Stimulated activated effector memory CD8-positive, alpha-beta T cell treated with anti-CD3 and anti-CD28 coated beads, Interleukin-12 subunit alpha, Interleukin-12 subunit beta, amount 100 ng/mL, for 72 hours (primary cell): ENCODE results near the gene SLC6A3.

Experiments
- ATAC-seq: fragments of 150-1000 bp; cut with Tn5 transposase; 2 replicates; pipeline ENCODE4 v1.10.0; 2021
- DNase-seq, 2 donors: peaks; one replicate each; pipeline ENCODE4 v3.0.0; 2021 to 2022; ENCODE audit warnings: low spot score in 2 of 2
- H3K27ac Mint-ChIP-seq: one replicate; pipeline ENCODE4 v1.8.0; 2022; ENCODE audit warnings: mild to moderate bottlenecking, mixed read lengths
- H3K36me3 Mint-ChIP-seq: one replicate; pipeline ENCODE4 v1.8.0; 2022; ENCODE audit warnings: mild to moderate bottlenecking, mixed read lengths
- H3K4me1 Mint-ChIP-seq: one replicate; pipeline ENCODE4 v1.8.0; 2022; ENCODE audit warnings: mixed read lengths
- H3K4me3 Mint-ChIP-seq: one replicate; pipeline ENCODE4 v1.8.0; 2022; ENCODE audit warnings: mild to moderate bottlenecking, mixed read lengths
- H3K9me3 Mint-ChIP-seq: one replicate; pipeline ENCODE4 v1.8.0; 2022; ENCODE audit warnings: mixed read lengths

Gene SLC6A3

DNA sequence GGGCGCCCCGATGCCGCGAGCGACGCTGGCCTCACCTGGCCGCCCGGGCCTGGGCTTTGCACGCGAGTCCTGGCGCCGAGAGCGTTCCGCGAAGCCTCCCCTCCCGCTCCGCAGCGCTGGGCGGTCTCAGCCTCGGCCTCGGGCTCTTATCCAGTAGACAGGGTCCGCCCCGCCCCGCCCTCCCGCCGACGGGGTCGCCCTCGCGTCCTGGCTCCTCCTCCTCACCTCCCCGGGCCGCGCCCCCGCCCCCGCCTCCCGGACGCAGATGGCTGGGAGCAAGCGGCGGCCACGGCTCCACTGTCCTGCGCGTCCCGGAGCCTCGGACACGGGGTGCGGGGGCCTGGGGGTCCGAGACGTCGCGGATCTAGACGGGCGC, at the start of gene SLC6A3:
SLC6A3 (minus strand) TSS at position 128 of the 376 bp plus-strand sequence. CDS start 2,243 bp downstream, outside the sequence.
- H3K4me1 Mint-ChIP-seq = peaks cover 26% of the 10 kb centered on the region
- ATAC-seq (no peak), DNase-seq (no peak)
- H3K27ac Mint-ChIP-seq = no peak within 1 kb of the TSS
- peaks cover 3% of the 10 kb centered on the region for H3K9me3 Mint-ChIP-seq
- H3K4me3 Mint-ChIP-seq = peak within 1 kb of the TSS; percentile 32
- no peaks in the 10 kb centered on the region for H3K36me3 Mint-ChIP-seq

GRCh38 chr5:1493941-1494340, 48.7 kb upstream of the SLC6A3 start:
- peak overlapping the region; percentile 88 for H3K27ac Mint-ChIP-seq
- DNase-seq (no peak), ATAC-seq (no peak)
- H3K9me3 Mint-ChIP-seq = no peaks in the 10 kb centered on the region
- H3K4me3 Mint-ChIP-seq = peak overlapping the region; percentile 74
- H3K36me3 Mint-ChIP-seq = peaks cover 85% of the 10 kb centered on the region
- H3K4me1 Mint-ChIP-seq = peaks cover 97% of the 10 kb centered on the region

GRCh38 chr5:1493413-1493812, 48.2 kb upstream of the SLC6A3 start:
- ATAC-seq (no peak), DNase-seq (no peak)
- peak overlapping the region; percentile 88 for H3K27ac Mint-ChIP-seq
- H3K9me3 Mint-ChIP-seq = no peaks in the 10 kb centered on the region
- H3K4me1 Mint-ChIP-seq = peaks cover 97% of the 10 kb centered on the region
- H3K4me3 Mint-ChIP-seq = peak overlapping the region; percentile 74
- H3K36me3 Mint-ChIP-seq = peaks cover 87% of the 10 kb centered on the region

DNA sequence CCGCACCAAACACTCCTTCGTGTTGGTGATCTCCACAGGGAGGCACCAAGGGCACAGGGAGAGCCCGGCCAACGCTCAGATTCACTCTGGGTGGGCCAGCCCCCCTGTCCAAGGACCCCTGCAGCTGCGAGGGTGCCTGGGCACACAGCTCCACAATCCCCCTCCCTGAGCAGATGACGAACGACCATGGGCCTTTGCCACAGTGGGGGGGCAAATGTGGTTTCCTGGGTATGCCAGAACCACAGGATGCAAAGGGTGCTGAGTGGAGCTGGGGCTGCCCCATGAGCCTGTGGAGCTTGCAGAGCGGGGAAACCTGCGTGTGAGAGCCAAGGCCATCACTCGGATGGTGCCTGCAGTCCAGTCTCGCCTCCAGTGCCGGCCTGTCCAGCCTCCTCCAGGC, 47.5 kb upstream of the SLC6A3 start:
- H3K9me3 Mint-ChIP-seq = no peaks in the 10 kb centered on the region
- H3K36me3 Mint-ChIP-seq = peaks cover 94% of the 10 kb centered on the region
- DNase-seq (no peak), ATAC-seq (peak; percentile 4)
- H3K27ac Mint-ChIP-seq = peak overlapping the region; percentile 88
- H3K4me3 Mint-ChIP-seq = peak overlapping the region; percentile 74
- H3K4me1 Mint-ChIP-seq = peaks cover 99% of the 10 kb centered on the region

- Mint-ChIP-seq H3K27ac (peak overlapping the region; percentile 93), H3K36me3 (peaks cover 100% of the 10 kb centered on the region), H3K4me1 (peaks cover 100% of the 10 kb centered on the region), H3K9me3 (no peaks in the 10 kb centered on the region), H3K4me3 (peak overlapping the region; percentile 74)
- ATAC-seq (no peak), DNase-seq (no peak)
These were observed 45.1 kb upstream of the SLC6A3 start for GRCh38 chr5:1490376-1490775.

DNA sequence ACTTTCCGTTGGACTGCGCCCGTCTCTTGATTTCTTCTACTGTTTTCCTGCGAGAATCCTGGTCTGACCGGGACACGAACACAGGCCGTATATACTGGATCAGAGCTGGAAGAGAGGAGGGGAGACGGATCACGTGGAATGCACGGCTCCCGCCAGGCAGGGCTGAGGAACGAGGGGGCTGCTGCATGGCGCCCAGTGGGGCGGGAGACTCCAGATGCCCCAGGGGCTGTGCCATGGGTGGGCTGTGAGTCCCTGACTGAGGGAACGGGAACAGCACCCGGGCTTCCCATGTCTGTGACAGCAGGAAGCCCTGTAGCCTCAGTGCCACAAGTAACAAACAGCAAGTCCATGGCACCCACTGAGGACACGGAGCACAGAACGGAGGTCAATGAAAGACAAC, 44.5 kb upstream of the SLC6A3 start:
- Mint-ChIP-seq H3K36me3 (peaks cover 100% of the 10 kb centered on the region), H3K27ac (peak overlapping the region; percentile 93), H3K4me3 (peak overlapping the region; percentile 74), H3K9me3 (no peaks in the 10 kb centered on the region), H3K4me1 (peaks cover 100% of the 10 kb centered on the region)
- ATAC-seq = no peak
- no peak for DNase-seq

DNA sequence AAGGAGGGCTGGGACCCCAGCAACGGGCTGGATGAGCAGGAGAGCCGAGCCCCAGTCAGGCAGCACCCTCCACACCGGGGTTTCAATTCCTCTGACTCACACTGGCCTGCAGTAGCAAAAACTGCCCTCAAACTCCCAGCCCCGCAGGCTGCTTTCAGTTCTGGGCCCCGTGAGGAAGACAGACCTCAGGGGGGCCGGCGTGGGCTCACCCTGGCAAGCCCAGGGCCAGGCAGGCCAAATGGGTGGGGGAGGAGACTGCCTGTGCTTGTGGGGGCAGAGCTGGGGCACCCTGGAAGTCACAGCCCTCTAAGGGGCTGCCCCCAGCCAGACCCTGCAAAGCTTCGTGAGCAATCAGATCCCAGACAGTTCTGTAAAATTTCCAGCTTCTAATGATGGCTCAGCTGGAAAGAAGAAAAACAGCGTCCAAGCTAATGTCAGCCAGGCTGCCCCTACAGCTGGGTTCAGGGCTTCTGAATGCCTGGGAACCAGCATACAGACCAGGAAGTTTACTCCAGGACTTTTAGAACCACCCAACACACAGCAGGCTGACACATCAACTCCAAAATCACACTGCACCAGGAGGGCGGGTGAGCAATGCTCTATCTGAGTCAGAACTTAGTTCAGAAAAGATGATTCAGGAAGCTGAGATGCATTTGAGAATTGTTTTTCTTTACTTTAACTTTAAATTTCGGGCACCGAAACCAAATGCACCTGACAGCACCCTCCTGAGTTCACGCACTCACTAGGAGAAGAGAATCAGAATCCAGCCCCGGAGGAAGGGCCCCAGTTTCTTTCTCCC, 43.8 kb upstream of the SLC6A3 start:
- Mint-ChIP-seq H3K4me1 (peaks cover 95% of the 10 kb centered on the region), H3K9me3 (no peaks in the 10 kb centered on the region), H3K36me3 (peaks cover 100% of the 10 kb centered on the region), H3K27ac (peak overlapping the region; percentile 93), H3K4me3 (peak overlapping the region; percentile 74)
- ATAC-seq = peak; percentile 92
- DNase-seq = peak; percentile 43 to 81

DNA sequence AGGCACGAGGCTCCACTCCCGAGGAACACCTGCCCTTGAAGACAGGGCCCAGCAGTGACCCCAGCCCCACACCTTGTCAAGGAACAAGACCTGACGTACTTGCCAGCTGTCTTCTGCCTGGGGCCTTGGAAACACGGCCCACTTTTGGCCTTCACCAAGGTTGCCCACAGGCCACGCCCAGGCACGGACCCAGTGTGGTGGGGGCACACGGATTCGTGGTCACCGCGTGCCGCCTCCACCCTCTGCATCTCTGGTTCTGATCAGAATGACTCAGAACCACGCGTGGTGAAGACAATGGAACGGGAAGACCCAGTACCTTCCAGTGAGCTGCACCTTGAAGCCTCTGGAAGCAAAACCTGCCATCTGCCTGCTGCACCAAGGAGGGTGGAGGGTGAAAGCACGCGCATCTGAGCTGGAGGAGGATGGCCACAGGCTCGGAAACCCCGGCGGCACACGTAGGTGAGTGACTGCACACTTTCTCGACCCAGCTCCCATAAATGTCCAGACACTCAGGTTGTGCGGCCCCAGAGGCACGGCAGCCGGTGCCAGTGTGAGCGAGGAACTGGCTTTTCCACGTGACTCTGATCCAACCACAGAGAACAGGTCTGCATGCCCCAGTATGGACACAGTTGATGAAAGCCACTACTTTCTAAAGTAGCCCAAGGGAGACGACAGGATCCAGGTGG, 42.0 kb upstream of the SLC6A3 start:
- peaks cover 98% of the 10 kb centered on the region for H3K36me3 Mint-ChIP-seq
- peak overlapping the region; percentile 93 for H3K27ac Mint-ChIP-seq

GRCh38 chr5:1486271-1486670, 41.0 kb upstream of the SLC6A3 start:
- DNase-seq (no peak), ATAC-seq (no peak)
- peak overlapping the region; percentile 85 for H3K27ac Mint-ChIP-seq
- H3K4me3 Mint-ChIP-seq = no peak overlapping the region
- peaks cover 98% of the 10 kb centered on the region for H3K36me3 Mint-ChIP-seq
- no peaks in the 10 kb centered on the region for H3K9me3 Mint-ChIP-seq
- peaks cover 70% of the 10 kb centered on the region for H3K4me1 Mint-ChIP-seq

More for the DNA sequence above, 42.0 kb upstream of the SLC6A3 start:
- ATAC-seq = no peak
- Mint-ChIP-seq H3K9me3 (no peaks in the 10 kb centered on the region), H3K4me1 (peaks cover 76% of the 10 kb centered on the region), H3K4me3 (no peak overlapping the region)
- DNase-seq = no peak

GRCh38 chr5:1485579-1486118, 40.4 kb upstream of the SLC6A3 start:
- ATAC-seq = no peak
- H3K4me1 Mint-ChIP-seq = peaks cover 67% of the 10 kb centered on the region
- peak overlapping the region; percentile 85 for H3K27ac Mint-ChIP-seq
- no peak for DNase-seq
- H3K36me3 Mint-ChIP-seq = peaks cover 94% of the 10 kb centered on the region
- H3K4me3 Mint-ChIP-seq = no peak overlapping the region
- no peaks in the 10 kb centered on the region for H3K9me3 Mint-ChIP-seq

DNA sequence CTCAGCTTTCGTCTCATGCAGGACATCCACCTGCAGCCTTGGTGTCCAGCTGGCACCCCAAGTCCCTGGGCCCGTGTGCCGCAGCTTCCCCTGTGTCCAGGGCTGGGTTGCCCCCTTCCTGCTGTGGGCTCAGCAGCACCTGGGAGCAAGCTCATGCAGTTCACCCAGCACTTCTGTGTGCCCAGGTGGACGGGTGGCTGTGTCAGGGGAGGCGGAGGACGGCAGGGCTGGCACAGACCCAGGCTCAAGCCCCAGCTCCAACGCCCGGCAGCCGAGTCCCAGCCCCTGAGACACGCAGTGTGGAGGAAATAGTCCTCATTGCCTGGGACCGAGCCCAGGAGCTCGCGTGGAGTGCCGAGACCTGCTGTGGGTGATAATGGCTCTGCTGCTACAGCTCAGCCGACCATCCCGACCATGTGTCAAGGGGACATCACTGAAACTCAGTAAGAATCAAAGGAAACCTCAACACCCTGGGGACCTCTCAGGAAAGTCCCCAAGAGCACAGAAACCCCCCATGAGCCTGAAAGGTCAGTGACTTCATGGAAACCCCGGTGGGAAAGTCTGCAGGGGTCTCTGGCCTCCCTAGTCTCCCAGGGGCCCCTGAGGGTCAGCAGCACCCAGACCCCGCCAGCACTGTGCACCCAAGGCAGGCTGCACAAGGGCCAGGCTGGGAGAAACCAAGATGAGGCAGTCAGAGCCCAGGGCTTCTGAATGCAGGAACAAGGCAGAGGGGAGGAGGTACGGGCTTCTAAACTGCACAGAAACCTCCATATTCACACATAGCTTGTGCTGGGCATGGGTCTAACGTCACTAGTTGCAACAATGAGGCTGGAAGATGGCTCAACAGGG, 39.7 kb upstream of the SLC6A3 start:
- Mint-ChIP-seq H3K36me3 (peaks cover 94% of the 10 kb centered on the region), H3K4me3 (peak overlapping the region; percentile 26), H3K27ac (peak overlapping the region; percentile 85)

GRCh38 chr5:1483856-1484729, 38.9 kb upstream of the SLC6A3 start:
- ATAC-seq (no peak), DNase-seq (no peak)
- Mint-ChIP-seq H3K9me3 (no peaks in the 10 kb centered on the region), H3K4me1 (peaks cover 62% of the 10 kb centered on the region), H3K36me3 (peaks cover 94% of the 10 kb centered on the region), H3K4me3 (no peak overlapping the region), H3K27ac (peak overlapping the region; percentile 76)

More for the DNA sequence above, 39.7 kb upstream of the SLC6A3 start:
- peaks cover 67% of the 10 kb centered on the region for H3K4me1 Mint-ChIP-seq
- ATAC-seq (no peak), DNase-seq (no peak)
- H3K9me3 Mint-ChIP-seq = no peaks in the 10 kb centered on the region

GRCh38 chr5:1483064-1483463, 37.8 kb upstream of the SLC6A3 start:
- peaks cover 51% of the 10 kb centered on the region for H3K4me1 Mint-ChIP-seq
- no peak for DNase-seq
- H3K9me3 Mint-ChIP-seq = no peaks in the 10 kb centered on the region
- no peak overlapping the region for H3K4me3 Mint-ChIP-seq
- H3K36me3 Mint-ChIP-seq = peaks cover 94% of the 10 kb centered on the region
- ATAC-seq = no peak
- H3K27ac Mint-ChIP-seq = peak overlapping the region; percentile 76

GRCh38 chr5:1481959-1482331, 36.7 kb upstream of the SLC6A3 start:
- H3K27ac Mint-ChIP-seq = no peak overlapping the region
- no peaks in the 10 kb centered on the region for H3K9me3 Mint-ChIP-seq
- peaks cover 91% of the 10 kb centered on the region for H3K36me3 Mint-ChIP-seq
- no peak for ATAC-seq
- no peak overlapping the region for H3K4me3 Mint-ChIP-seq
- DNase-seq = no peak
- H3K4me1 Mint-ChIP-seq = peaks cover 40% of the 10 kb centered on the region
